ENCODE measurements around the gene HSPA14.
"Not testable (repeated sequence)": the region's sequence is repeated elsewhere in the genome, so short reads cannot be mapped to it uniquely, and the experiment has no call there.

Gene HSPA14

GRCh38 chr10:14904864-14905263 lies 66.8 kb downstream of the HSPA14 start:
- H3K27me3 Mint-ChIP-seq: no peaks in the 10 kb centered on the region
- no peak overlapping the region for H3K27ac Mint-ChIP-seq
- no peak overlapping the region for H3K4me3 Mint-ChIP-seq
- no peaks in the 10 kb centered on the region for H3K9me3 Mint-ChIP-seq
- peaks cover 25% of the 10 kb centered on the region for H3K36me3 Mint-ChIP-seq
- H3K4me1 Mint-ChIP-seq: peaks cover 19% of the 10 kb centered on the region

- peak overlapping the region; percentile 5 for H3K27ac Mint-ChIP-seq
- H3K36me3 Mint-ChIP-seq: peaks cover 29% of the 10 kb centered on the region
- no peaks in the 10 kb centered on the region for H3K9me3 Mint-ChIP-seq
- H3K4me1 Mint-ChIP-seq: peaks cover 22% of the 10 kb centered on the region
- no peaks in the 10 kb centered on the region for H3K27me3 Mint-ChIP-seq
- H3K4me3 Mint-ChIP-seq: no peak overlapping the region
Measured at GRCh38 chr10:14905890-14906289, 67.8 kb downstream of the HSPA14 start.

GRCh38 chr10:14906765-14907164 lies 68.7 kb downstream of the HSPA14 start:
- no peak overlapping the region for H3K4me3 Mint-ChIP-seq
- H3K27me3 Mint-ChIP-seq: no peaks in the 10 kb centered on the region
- no peak overlapping the region for H3K27ac Mint-ChIP-seq
- H3K36me3 Mint-ChIP-seq: peaks cover 36% of the 10 kb centered on the region
- peaks cover 30% of the 10 kb centered on the region for H3K4me1 Mint-ChIP-seq
- no peaks in the 10 kb centered on the region for H3K9me3 Mint-ChIP-seq

GRCh38 chr10:14907591-14907990 lies 69.5 kb downstream of the HSPA14 start:
- H3K4me3 Mint-ChIP-seq, H3K27me3 Mint-ChIP-seq, H3K27ac Mint-ChIP-seq, H3K9me3 Mint-ChIP-seq: not testable (repeated sequence)
- peaks cover 30% of the 10 kb centered on the region for H3K4me1 Mint-ChIP-seq
- H3K36me3 Mint-ChIP-seq: peaks cover 38% of the 10 kb centered on the region

GRCh38 chr10:14909101-14909500 lies 71.0 kb downstream of the HSPA14 start:
- H3K9me3 Mint-ChIP-seq: no peaks in the 10 kb centered on the region
- peaks cover 47% of the 10 kb centered on the region for H3K36me3 Mint-ChIP-seq
- H3K4me1 Mint-ChIP-seq: peaks cover 33% of the 10 kb centered on the region
- H3K4me3 Mint-ChIP-seq: no peak overlapping the region
- H3K27me3 Mint-ChIP-seq: no peaks in the 10 kb centered on the region
- H3K27ac Mint-ChIP-seq: no peak overlapping the region

- H3K9me3 Mint-ChIP-seq: peaks cover 4% of the 10 kb centered on the region
- H3K36me3 Mint-ChIP-seq: peaks cover 51% of the 10 kb centered on the region
- no peak overlapping the region for H3K4me3 Mint-ChIP-seq
- peak overlapping the region; percentile 43 for H3K27ac Mint-ChIP-seq
- H3K27me3 Mint-ChIP-seq: no peaks in the 10 kb centered on the region
- H3K4me1 Mint-ChIP-seq: peaks cover 28% of the 10 kb centered on the region
Measured at GRCh38 chr10:14910953-14911352, 72.8 kb downstream of the HSPA14 start.

- peaks cover 4% of the 10 kb centered on the region for H3K9me3 Mint-ChIP-seq
- no peaks in the 10 kb centered on the region for H3K27me3 Mint-ChIP-seq
- no peak overlapping the region for H3K27ac Mint-ChIP-seq
- peaks cover 54% of the 10 kb centered on the region for H3K36me3 Mint-ChIP-seq
- H3K4me3 Mint-ChIP-seq: no peak overlapping the region
- H3K4me1 Mint-ChIP-seq: peaks cover 27% of the 10 kb centered on the region
Measured at GRCh38 chr10:14911801-14912200, 73.7 kb downstream of the HSPA14 start.

GRCh38 chr10:14916600-14916999 lies 78.5 kb downstream of the HSPA14 start:
- no peaks in the 10 kb centered on the region for H3K27me3 Mint-ChIP-seq
- peaks cover 17% of the 10 kb centered on the region for H3K4me1 Mint-ChIP-seq
- H3K9me3 Mint-ChIP-seq: peaks cover 4% of the 10 kb centered on the region
- H3K36me3 Mint-ChIP-seq: peaks cover 65% of the 10 kb centered on the region
- no peak overlapping the region for H3K4me3 Mint-ChIP-seq
- H3K27ac Mint-ChIP-seq: no peak overlapping the region

- no peak overlapping the region for H3K27ac Mint-ChIP-seq
- peaks cover 68% of the 10 kb centered on the region for H3K36me3 Mint-ChIP-seq
- H3K9me3 Mint-ChIP-seq: peaks cover 4% of the 10 kb centered on the region
- H3K4me1 Mint-ChIP-seq: peaks cover 17% of the 10 kb centered on the region
- no peak overlapping the region for H3K4me3 Mint-ChIP-seq
- H3K27me3 Mint-ChIP-seq: no peaks in the 10 kb centered on the region
Measured at GRCh38 chr10:14917827-14918226, 79.7 kb downstream of the HSPA14 start.

- Mint-ChIP-seq H3K27me3 (no peaks in the 10 kb centered on the region), H3K27ac (no peak overlapping the region), H3K4me1 (peaks cover 14% of the 10 kb centered on the region), H3K9me3 (peaks cover 4% of the 10 kb centered on the region), H3K36me3 (peaks cover 60% of the 10 kb centered on the region), H3K4me3 (no peak overlapping the region)
Measured at GRCh38 chr10:14918964-14919363, 80.9 kb downstream of the HSPA14 start.

Data from activated naive CD4-positive, alpha-beta T cell treated with anti-CD3 and anti-CD28 coated beads, Interleukin-2, amount 50 U/mL, for 24 hours (primary cell).